Omental fat pad (tissue), 4 donors: Measurements from ENCODE around the gene ZCCHC10. TPM values are rescaled to one million over a fixed set of nuclear protein-coding genes. Genes with fewer than 3 reads are reported as not detected.
"Not testable (repeated sequence)": the region's sequence is repeated elsewhere in the genome, so short reads cannot be mapped to it uniquely, and the experiment has no call there.

Experiments
- ATAC-seq: fragments of 150-250 bp; one replicate; pipeline ENCODE4 v1.9.1; 2016; ENCODE audit warnings: mild to moderate bottlenecking, moderate library complexity; ENCODE audit not compliant: low FRiP score
- DNase-seq: peaks from one replicate; pipeline ENCODE4 v3.0.0-alpha.2; 2019; ENCODE audit warnings: low spot score
- total RNA-seq, 4 donors: library from RNA; depleted of rRNA; stranded (reverse); fragments of >200 nt; gene quantifications; one replicate each; pipeline ENCODE4 v1.1.0, GENCODE V29; 2016
- TF ChIP-seq, protein P1 (sequence below), 3 donors: fragments of 450-650 bp; IDR thresholded peaks; one replicate each; pipeline ENCODE4 v1.5.1; 2016 to 2017; ENCODE audit warnings: antibody characterized with exemption in 3 of 3, mild to moderate bottlenecking in 3 of 3, moderate library complexity in 2 of 3

The ZCCHC10 gene
- total RNA-seq, 4 donors from 2014 or later: 13.8 to 21.4 (median 16.9) TPM

DNA sequence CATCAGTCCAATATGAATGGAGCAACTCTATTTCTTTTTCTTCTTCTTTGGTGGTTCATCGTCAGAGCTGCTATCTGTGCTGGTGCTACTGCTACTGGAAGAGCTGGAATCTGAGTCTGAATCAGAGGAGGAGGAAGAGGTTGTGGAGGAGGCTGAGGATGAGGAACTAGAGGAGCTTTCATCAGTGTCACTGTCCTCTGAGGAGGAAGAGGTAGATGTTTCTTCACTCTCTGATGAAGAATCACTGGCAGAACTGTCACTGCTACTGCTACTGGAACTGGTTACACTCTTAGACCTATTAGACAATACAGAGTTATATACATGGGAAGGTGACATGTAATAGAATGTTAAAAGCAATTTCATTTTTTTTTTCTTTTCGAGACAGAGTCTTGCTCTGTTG lies 27.8 kb downstream of the ZCCHC10 start:
- no peak for DNase-seq
- TF ChIP-seq, protein P1, sequence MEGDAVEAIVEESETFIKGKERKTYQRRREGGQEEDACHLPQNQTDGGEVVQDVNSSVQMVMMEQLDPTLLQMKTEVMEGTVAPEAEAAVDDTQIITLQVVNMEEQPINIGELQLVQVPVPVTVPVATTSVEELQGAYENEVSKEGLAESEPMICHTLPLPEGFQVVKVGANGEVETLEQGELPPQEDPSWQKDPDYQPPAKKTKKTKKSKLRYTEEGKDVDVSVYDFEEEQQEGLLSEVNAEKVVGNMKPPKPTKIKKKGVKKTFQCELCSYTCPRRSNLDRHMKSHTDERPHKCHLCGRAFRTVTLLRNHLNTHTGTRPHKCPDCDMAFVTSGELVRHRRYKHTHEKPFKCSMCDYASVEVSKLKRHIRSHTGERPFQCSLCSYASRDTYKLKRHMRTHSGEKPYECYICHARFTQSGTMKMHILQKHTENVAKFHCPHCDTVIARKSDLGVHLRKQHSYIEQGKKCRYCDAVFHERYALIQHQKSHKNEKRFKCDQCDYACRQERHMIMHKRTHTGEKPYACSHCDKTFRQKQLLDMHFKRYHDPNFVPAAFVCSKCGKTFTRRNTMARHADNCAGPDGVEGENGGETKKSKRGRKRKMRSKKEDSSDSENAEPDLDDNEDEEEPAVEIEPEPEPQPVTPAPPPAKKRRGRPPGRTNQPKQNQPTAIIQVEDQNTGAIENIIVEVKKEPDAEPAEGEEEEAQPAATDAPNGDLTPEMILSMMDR (IDR thresholded peaks at IDR 0.05): no peak
- ATAC-seq: no peak

DNA sequence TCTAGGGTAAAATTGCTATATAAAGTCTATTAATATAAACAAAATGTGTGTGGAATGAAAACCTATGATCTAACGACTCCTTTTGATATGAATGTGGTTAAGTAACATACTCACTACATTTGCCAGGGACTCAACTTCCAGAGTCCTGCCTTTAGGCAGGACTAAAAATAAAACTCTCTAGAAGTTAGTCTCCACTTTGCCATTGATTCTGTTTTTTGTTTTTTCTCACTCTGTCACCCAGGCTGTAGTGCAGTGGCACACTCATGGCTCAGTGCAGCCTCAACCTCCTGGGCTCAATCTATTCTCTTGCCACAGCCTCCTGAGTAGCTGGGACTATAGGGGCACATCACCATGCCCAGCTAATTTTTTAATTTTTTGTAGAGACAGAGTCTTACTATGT lies 30.0 kb downstream of the ZCCHC10 start:
- ATAC-seq: no peak
- no peak for DNase-seq
- TF ChIP-seq, protein P1 (IDR thresholded peaks at IDR 0.05): no peak

DNA sequence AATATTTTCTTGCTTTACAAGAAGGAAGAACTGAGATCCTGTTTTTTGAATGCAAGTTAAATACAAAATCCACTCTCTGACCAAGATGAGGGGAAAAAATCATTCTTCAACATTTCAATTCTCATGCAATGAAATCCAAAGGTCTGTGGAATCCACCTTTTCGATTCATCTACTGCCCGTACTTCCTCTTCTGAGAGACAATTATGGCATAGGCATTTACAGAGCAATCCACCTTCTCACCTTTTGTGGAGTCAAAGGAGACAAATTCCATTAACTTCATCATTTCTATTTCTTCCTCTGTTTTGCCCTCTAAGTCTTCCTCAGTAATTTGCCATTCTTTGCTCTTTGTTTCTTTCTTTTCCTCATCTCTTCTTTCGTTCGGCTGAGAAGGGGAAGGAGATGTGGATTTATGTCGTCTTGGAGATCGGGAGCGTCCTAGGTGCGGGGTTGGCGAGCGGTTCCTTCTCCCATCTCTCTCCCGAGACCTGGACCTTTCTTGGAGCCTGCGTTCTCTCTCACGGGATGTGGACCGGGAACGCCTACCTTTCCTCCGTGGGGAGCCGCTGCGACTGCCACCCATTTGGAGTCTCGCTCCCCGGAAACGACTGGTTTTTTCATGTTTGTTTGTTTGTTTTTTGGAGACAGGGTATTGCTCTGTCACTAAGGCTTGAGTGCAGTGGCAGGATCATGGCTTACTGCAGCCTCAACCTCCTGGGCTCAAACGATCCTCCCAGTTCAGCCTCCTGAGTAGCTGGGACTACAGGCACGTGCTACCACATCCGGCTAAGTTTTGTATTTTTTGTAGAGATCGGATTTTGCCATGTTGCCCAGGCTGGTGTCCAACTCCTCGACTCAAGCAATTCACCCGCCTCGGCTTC lies 38.6 kb downstream of the ZCCHC10 start:
- no peak for DNase-seq
- TF ChIP-seq, protein P1 (IDR thresholded peaks at IDR 0.05): no peak
- no peak for ATAC-seq

DNA sequence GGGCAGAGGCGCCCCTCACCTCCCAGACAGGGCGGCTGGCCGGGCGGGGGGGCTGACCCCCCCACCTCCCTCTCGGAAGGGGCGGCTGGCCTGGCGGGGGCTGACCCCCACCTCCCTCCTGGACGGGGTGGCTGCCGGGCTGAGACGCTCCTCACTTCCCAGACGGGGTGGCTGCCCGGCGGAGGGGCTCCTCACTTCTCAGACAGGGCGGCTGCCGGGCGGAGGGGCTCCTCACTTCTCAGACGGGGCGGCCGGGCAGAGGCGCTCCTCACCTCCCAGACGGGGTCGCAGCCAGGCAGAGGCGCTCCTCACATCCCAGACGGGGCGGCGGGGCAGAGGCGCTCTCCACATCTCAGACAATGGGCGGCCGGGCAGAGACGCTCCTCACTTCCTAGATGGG lies 43.4 kb downstream of the ZCCHC10 start:
- ATAC-seq, DNase-seq: not testable (repeated sequence)

DNA sequence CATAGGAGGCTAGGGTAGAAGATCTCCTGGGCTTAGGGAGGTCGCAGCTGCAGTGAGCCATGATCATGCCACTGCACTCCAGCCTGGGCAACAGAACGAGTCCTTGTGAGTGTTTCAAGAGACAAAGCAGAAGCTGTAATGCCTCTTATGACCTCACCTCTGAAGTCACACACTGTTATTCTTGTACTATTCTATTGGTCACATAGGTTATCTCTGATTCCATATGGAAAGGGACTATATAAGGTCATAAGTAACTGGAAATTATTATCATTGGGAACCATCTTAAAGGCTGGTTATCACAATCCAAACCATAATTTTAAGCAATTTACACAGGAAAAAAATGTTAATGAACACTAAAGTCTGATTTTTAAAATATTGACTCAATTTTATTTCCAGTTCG lies 45.1 kb downstream of the ZCCHC10 start:
- DNase-seq (no peak), ATAC-seq (no peak)
- TF ChIP-seq, protein P1 (IDR thresholded peaks at IDR 0.05): no peak

DNA sequence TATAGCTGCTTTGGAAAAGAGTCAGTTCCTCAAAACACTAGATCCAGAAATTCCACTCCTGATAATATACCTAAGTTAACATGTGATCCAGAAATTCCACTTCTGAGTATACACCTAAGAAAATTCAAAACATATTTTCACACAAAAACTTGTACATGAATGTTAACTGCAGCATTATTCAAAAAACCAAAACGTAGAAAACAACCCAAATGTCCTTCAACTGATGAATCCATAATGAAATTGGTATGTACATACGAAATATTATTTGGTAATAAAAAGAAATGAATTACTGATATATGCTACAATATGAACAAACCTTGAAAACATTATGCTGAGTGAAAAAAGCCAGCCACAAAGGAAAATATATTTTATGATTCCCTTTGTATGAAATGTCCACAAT lies 46.4 kb downstream of the ZCCHC10 start:
- DNase-seq: no peak
- ATAC-seq: no peak
- TF ChIP-seq, protein P1 (IDR thresholded peaks at IDR 0.05): no peak

DNA sequence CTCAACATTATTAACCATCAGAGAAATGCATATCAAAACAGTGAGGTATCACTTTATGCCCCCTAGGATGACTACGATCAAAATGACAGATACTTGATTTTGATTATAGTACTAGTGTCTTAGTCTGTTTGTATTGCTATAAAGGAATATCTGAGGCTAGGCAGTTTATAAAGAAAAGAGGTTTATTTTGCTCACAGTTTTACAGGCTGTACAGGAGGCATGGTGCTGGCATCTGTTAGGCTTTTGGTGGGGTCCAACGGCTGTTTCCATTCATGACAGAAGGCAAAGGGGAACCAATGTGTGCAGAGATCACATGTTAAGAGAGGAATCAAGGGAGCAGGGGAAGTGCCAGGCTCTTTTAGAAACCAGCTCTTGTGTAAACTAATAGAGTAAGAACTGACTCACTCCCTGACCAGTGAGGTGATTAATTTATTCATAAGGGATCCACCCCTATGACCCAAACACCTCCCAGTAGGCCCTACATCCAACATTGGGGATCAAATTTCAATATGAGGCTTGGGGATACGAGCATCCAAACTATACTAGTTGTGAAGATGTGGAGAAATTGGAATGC lies 46.9 kb downstream of the ZCCHC10 start:
- no peak for ATAC-seq
- TF ChIP-seq, protein P1 (IDR thresholded peaks at IDR 0.05): no peak
- no peak for DNase-seq
